ENCODE measurements around the gene OR9A4. TPM values are rescaled to one million over a fixed set of nuclear protein-coding genes. Genes with fewer than 3 reads are reported as not detected.

OR9A4 gene
- total and polyA plus RNA-seq, 12 donors: not detected

GRCh38 chr7:141928845-141929195 lies 12.6 kb downstream of the OR9A4 start:
- ATAC-seq (no peak), DNase-seq (no peak)
- intact Hi-C loops (cut with DNase I): no loop called here
- no peak for TF ChIP-seq CTCF (IDR thresholded peaks at IDR 0.05)
- Histone ChIP-seq H3K27me3 (no peaks in the 10 kb centered on the region), H3K36me3 (no peaks in the 10 kb centered on the region), H3K4me3 (no peak overlapping the region), H3K9me3 (peaks cover 0 to 7% (median 0%) of the 10 kb centered on the region in 11 donors), H3K27ac (peak overlapping the region in 1 of 10 donors; percentile 57), H3K4me1 (peaks cover 0 to 19% (median 0%) of the 10 kb centered on the region in 9 donors)
- WGBS, 2 donors: 81 to 84% methylated on average over 3 of the region's 3 CpGs

GRCh38 chr7:141930211-141930610 lies 14.0 kb downstream of the OR9A4 start:
- Histone ChIP-seq H3K27ac (no peak overlapping the region), H3K4me1 (peaks cover 0 to 19% (median 0%) of the 10 kb centered on the region in 9 donors), H3K36me3 (no peaks in the 10 kb centered on the region), H3K27me3 (no peaks in the 10 kb centered on the region), H3K9me3 (peaks cover 0 to 5% (median 0%) of the 10 kb centered on the region in 11 donors), H3K4me3 (no peak overlapping the region)
- WGBS, 2 donors: 68 to 71% methylated on average over 5 of the region's 5 CpGs
- DNase-seq (no peak), ATAC-seq (no peak)
- TF ChIP-seq CTCF (IDR thresholded peaks at IDR 0.05): no peak
- intact Hi-C loops (cut with DNase I): no loop called here

GRCh38 chr7:141941075-141941474 lies 24.9 kb downstream of the OR9A4 start:
- Histone ChIP-seq H3K27ac (no peak overlapping the region), H3K27me3 (no peaks in the 10 kb centered on the region), H3K4me1 (peaks cover 0 to 8% (median 0%) of the 10 kb centered on the region in 9 donors), H3K9me3 (peaks cover 0 to 56% (median 10%) of the 10 kb centered on the region in 11 donors), H3K4me3 (no peak overlapping the region), H3K36me3 (no peaks in the 10 kb centered on the region)
- ATAC-seq (no peak), DNase-seq (no peak)
- TF ChIP-seq CTCF (IDR thresholded peaks at IDR 0.05): no peak
- 81% methylated on average over 3 of the region's 3 CpGs for WGBS, 2 donors
- intact Hi-C loops (cut with DNase I): no loop called here

- WGBS, 2 donors: 55 to 59% methylated on average over 1 of the region's 1 CpG
Observed at GRCh38 chr7:141943846-141944245, 27.6 kb downstream of the OR9A4 start.

More at GRCh38 chr7:141943846-141944245, 27.6 kb downstream of the OR9A4 start:
- peaks cover 0 to 43% (median 10%) of the 10 kb centered on the region in 11 donors for H3K9me3 ChIP-seq
- H3K27ac ChIP-seq: no peak overlapping the region
- DNase-seq: no peak
- TF ChIP-seq CTCF (IDR thresholded peaks at IDR 0.05): no peak
- no peak for ATAC-seq
- no peaks in the 10 kb centered on the region for H3K36me3 ChIP-seq
- H3K4me3 ChIP-seq: no peak overlapping the region
- peaks cover 0 to 13% (median 0%) of the 10 kb centered on the region in 9 donors for H3K4me1 ChIP-seq
- H3K27me3 ChIP-seq: no peaks in the 10 kb centered on the region
- intact Hi-C loops (cut with DNase I): no loop called here
